HL-60 (cell line): Measurements from ENCODE around the gene AK4.

Experiments
- CTCF ChIP-seq: IDR thresholded peaks from one replicate; pipeline ENCODE4 v1.5.1; 2011; ENCODE audit warnings: low read length, control low read depth, inconsistent platforms; ENCODE audit not compliant: insufficient read depth
- REST ChIP-seq: IDR thresholded peaks from 2 replicates; pipeline ENCODE4 v1.6.1; 2012; ENCODE audit warnings: low read depth; ENCODE audit not compliant: insufficient replicate concordance

- TF ChIP-seq CTCF (no peak), REST (no peak)
Measured at GRCh38 chr1:65206836-65207235, 58.8 kb downstream of the AK4 start.
